Stomach smooth muscle (tissue), 2 donors: ENCODE results near the gene CDKN2B-AS1.

Experiments
- H3K27ac ChIP-seq: one replicate; pipeline ENCODE4 v1.7.0; 2013; ENCODE audit warnings: mild to moderate bottlenecking, low read length, inconsistent platforms
- H3K27me3 ChIP-seq, 2 donors: one replicate each; pipeline ENCODE4 v1.7.0; 2013; ENCODE audit warnings: low read length in 2 of 2; ENCODE audit not compliant: insufficient read depth in 2 of 2, control insufficient read depth in 1 of 2
- H3K36me3 ChIP-seq, 2 donors: one replicate each; pipeline ENCODE4 v1.7.0; 2013; ENCODE audit warnings: low read length in 2 of 2; ENCODE audit not compliant: control insufficient read depth in 2 of 2, insufficient read depth in 2 of 2
- H3K4me1 ChIP-seq: one replicate; pipeline ENCODE4 v1.7.0; 2013; ENCODE audit warnings: low read length; ENCODE audit not compliant: control insufficient read depth, insufficient read depth
- H3K4me3 ChIP-seq, 2 donors: one replicate each; pipeline ENCODE4 v1.7.0; 2013; ENCODE audit warnings: low read length in 2 of 2
- H3K9ac ChIP-seq, 2 donors: one replicate each; pipeline ENCODE4 v1.7.0; 2013; ENCODE audit warnings: low read length in 2 of 2, mild to moderate bottlenecking in 1 of 2
- H3K9me3 ChIP-seq, 2 donors: one replicate each; pipeline ENCODE4 v1.7.0; 2013; ENCODE audit warnings: low read length in 2 of 2; ENCODE audit not compliant: control insufficient read depth in 2 of 2
- donor health status: healthy.
- donor health status: Pancreatic carcinoma.

Gene CDKN2B-AS1

GRCh38 chr9:22088717-22089061, 94.1 kb downstream of the CDKN2B-AS1 start:
- Histone ChIP-seq H3K9me3 (no peaks in the 10 kb centered on the region), H3K36me3 (no peaks in the 10 kb centered on the region), H3K27ac (no peak overlapping the region), H3K27me3 (no peaks in the 10 kb centered on the region), H3K9ac (no peak overlapping the region), H3K4me3 (no peak overlapping the region), H3K4me1 (no peaks in the 10 kb centered on the region)

GRCh38 chr9:22097707-22098106, 103.1 kb downstream of the CDKN2B-AS1 start:
- Histone ChIP-seq H3K9ac (no peak overlapping the region), H3K27me3 (no peaks in the 10 kb centered on the region), H3K4me3 (no peak overlapping the region), H3K4me1 (no peaks in the 10 kb centered on the region), H3K36me3 (no peaks in the 10 kb centered on the region), H3K9me3 (no peaks in the 10 kb centered on the region), H3K27ac (no peak overlapping the region)

DNA sequence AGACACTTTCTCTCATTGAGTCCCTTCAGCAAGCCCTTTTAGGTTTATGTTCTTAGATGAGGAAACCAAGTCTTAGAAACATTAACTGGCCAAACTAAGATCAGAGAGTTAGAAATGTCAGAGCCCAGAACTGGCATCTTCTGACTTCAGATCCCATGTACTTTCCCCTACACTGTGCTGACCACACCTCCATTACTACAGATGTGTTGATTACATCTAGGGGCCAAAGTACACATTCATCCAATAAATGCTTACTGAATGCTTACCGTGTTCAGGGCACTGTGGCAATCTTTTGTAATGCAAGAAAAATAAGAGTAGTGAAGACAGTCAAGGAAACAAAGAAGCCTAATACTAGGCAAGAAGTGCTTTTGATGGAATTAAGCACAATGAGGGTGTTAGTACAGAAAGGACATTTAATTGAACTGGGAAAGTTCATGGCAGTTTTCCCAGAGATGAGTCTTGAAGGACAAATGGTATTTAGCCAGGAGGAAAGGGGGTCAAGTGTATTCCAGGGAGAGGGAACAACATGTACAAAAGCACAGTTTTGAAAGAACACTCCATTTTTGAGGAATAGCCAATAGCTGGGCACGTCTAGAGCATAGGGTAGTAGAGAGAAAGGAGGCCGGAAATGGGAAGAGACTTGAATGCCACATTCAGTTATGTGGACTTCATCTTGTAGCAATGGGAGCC, 104.2 kb downstream of the CDKN2B-AS1 start:
- no peak overlapping the region for H3K9ac ChIP-seq
- H3K4me1 ChIP-seq, result no peaks in the 10 kb centered on the region
- H3K27ac ChIP-seq, result no peak overlapping the region
- no peaks in the 10 kb centered on the region for H3K36me3 ChIP-seq
- no peak overlapping the region for H3K4me3 ChIP-seq
- H3K9me3 ChIP-seq, result no peaks in the 10 kb centered on the region
- no peaks in the 10 kb centered on the region for H3K27me3 ChIP-seq

- no peaks in the 10 kb centered on the region for H3K4me1 ChIP-seq
Measured at GRCh38 chr9:22100626-22101025, 106.0 kb downstream of the CDKN2B-AS1 start.

GRCh38 chr9:22102146-22103053, 107.8 kb downstream of the CDKN2B-AS1 start:
- no peaks in the 10 kb centered on the region for H3K27me3 ChIP-seq
- H3K9me3 ChIP-seq, result no peaks in the 10 kb centered on the region

More at GRCh38 chr9:22100626-22101025, 106.0 kb downstream of the CDKN2B-AS1 start:
- no peak overlapping the region for H3K4me3 ChIP-seq
- H3K36me3 ChIP-seq, result no peaks in the 10 kb centered on the region
- H3K27ac ChIP-seq, result no peak overlapping the region
- H3K27me3 ChIP-seq, result no peaks in the 10 kb centered on the region
- no peaks in the 10 kb centered on the region for H3K9me3 ChIP-seq
- H3K9ac ChIP-seq, result no peak overlapping the region

DNA sequence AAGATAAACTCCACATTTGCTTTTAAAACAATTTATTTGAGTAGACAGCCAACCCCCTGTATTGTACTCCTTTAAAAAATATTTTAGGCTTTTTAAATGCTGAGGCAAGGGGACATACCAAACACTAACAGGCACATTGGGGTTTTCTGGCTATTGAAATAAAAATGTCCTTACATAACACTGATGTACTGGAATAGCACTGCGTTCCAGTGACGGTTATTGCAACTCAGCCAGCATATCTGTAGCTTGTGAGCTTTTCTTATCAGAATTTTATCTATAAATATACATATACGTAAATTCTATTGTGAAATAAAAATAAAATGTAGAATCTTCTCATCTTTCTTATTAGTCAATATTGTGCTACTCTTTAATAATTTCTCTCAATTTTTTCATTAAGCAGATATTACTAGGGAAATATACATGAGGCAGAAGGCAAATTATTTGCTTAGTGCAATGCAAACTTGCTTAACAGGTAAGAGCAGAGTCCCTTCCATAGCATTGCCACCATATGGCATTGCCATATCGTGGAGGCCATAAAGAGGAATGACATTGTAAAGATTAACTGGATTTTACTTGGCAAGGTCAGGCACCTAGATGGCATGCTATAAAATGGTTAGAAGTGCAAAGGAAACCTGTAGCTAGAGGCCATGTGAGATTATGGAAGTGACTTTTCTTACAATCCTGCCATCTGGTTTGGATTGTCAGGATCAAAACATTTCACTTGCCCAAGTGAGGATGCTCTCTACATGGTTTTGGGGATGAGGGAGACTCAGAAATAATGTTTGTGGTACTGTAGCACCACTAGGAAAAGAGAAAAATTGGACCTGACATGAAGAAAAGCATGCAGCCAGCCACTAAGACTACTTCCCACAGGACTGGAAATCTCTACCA, 109.3 kb downstream of the CDKN2B-AS1 start:
- no peaks in the 10 kb centered on the region for H3K27me3 ChIP-seq
- no peaks in the 10 kb centered on the region for H3K36me3 ChIP-seq
- H3K4me1 ChIP-seq, result no peaks in the 10 kb centered on the region
- no peak overlapping the region for H3K4me3 ChIP-seq
- no peak overlapping the region for H3K27ac ChIP-seq
- no peaks in the 10 kb centered on the region for H3K9me3 ChIP-seq
- no peak overlapping the region for H3K9ac ChIP-seq

More at GRCh38 chr9:22102146-22103053, 107.8 kb downstream of the CDKN2B-AS1 start:
- H3K27ac ChIP-seq, result no peak overlapping the region
- H3K36me3 ChIP-seq, result no peaks in the 10 kb centered on the region
- H3K4me3 ChIP-seq, result no peak overlapping the region
- no peak overlapping the region for H3K9ac ChIP-seq
- H3K4me1 ChIP-seq, result no peaks in the 10 kb centered on the region

DNA sequence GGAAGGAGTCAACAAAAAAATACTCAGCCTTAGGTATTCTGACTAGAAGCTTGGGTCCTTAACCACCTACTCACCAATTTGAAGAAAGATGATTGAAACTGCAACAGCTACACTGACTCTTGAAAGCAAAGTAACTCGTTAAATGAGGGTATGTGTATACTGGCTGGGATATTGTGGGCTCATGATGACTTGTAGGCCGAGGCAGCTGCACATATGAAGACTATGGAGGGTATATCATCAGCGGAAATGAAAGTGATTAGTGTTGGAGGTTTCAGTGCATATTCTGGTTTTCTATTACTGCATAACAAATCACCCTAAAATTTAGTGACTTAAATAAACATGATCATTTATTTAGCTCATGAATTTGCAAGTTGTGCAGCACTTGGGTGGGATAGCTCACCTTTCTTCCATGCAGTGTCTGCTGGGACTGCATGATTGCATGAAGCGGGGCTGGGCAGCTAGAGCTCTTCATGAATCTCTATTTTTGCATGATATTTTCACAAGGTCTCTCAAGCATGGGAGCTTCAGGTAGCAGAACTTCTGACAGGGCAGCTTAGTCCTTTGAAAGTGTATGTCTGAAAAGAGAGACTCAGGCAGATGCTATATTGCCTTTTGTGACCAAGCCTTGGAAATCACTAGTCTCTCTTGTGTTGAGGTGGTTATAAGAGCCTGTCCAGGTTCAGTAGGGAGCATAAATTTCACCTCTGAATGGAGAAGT, 110.6 kb downstream of the CDKN2B-AS1 start:
- H3K27me3 ChIP-seq, result no peaks in the 10 kb centered on the region
- H3K4me1 ChIP-seq, result no peaks in the 10 kb centered on the region
- H3K27ac ChIP-seq, result no peak overlapping the region
- no peak overlapping the region for H3K4me3 ChIP-seq
- no peak overlapping the region for H3K9ac ChIP-seq
- no peaks in the 10 kb centered on the region for H3K36me3 ChIP-seq
- no peaks in the 10 kb centered on the region for H3K9me3 ChIP-seq

DNA sequence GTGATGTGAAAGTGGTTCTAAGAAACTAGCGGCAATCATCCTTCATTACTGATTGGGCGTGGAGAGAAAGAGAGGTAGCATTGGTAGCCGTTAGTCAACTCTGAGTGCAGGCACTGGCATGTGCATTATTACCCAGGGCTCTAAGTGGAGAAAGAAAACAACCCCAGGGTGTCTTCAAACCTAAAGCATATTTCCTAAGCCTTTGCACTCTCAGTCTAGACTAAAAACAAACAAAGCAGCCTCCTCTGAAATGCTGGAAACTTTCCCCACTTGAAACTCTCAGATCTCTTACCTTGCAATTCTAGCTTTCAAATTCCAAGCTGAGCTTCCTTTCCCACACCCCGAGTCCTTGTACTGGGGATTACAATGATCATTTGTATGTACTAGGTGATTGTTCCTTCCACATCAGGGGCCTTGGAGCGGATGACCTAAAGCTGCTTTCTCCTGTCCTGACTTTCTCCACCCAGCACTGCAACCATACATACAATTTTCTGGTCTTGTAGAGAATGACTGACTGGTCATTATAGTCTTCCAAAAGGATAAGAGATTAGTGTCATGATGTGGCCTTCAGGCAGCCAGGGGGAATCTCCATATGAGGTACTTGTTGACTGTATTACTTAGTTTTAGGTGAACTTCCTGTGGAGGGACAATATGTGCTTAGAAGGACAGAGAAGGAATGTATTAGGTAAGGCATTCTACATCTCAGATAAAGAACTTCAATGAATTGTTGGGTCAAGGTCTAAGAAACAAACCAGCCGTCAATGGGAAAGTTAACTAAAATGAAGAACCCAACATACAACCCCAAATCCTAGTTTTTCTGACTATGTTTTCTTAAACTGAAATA, 112.8 kb downstream of the CDKN2B-AS1 start:
- no peaks in the 10 kb centered on the region for H3K4me1 ChIP-seq
- no peak overlapping the region for H3K4me3 ChIP-seq
- H3K27me3 ChIP-seq, result no peaks in the 10 kb centered on the region
- no peaks in the 10 kb centered on the region for H3K36me3 ChIP-seq
- no peaks in the 10 kb centered on the region for H3K9me3 ChIP-seq
- no peak overlapping the region for H3K9ac ChIP-seq
- no peak overlapping the region for H3K27ac ChIP-seq

DNA sequence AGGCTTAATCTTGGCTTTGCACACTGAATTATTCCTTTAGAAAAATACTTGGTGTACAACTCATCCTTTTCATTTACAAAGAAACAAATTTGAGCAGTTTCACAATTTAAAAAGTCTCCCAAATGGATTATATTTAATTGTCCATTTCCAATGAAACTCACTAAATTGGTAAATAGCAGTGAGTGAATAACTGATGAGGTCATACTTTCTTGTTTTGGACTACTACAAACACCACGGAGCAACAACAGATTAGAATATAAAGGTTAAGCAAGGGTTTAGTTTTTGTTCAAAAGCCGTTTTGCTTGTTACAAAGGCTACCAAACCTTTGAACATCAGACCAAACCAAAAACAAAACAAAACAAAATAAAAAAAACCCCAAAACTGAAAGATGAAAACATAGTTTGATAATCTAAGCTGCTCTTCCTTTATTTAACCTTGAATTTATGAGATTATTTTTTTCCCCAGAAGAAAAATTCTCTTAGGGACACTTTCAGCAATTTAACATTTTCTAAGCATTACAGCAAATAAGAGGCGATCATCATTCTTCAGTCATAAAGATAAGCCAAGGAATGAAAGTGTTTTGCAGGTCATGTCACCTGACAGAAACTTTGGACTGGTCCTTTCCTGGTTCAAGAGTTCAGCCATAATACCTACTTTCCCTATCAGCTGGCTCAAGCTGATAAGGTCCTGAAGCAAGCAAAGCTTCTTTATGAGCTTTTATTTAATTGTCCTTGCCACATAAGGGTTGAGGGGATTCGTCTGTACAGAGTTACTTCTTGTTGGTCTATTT, 114.2 kb downstream of the CDKN2B-AS1 start:
- Histone ChIP-seq H3K4me3 (no peak overlapping the region), H3K36me3 (no peaks in the 10 kb centered on the region), H3K9me3 (no peaks in the 10 kb centered on the region), H3K9ac (no peak overlapping the region), H3K27ac (no peak overlapping the region), H3K27me3 (no peaks in the 10 kb centered on the region), H3K4me1 (no peaks in the 10 kb centered on the region)
